TTC549 (cell line): ENCODE results near the gene ELANE.

Source experiments
- FAIRE-seq: peaks from 2 replicates; lab custom pipeline; 2012; peaks lifted over from hg19 to GRCh38; lab: Jason Lieb, UNC

The ELANE gene

GRCh38 chr19:852136-853013, at the start of gene ELANE:
TSS of gene ELANE (plus strand) at chr19:852303. CDS start at chr19:852329, 26 bp downstream.
- no peak for FAIRE-seq

- no peak for FAIRE-seq
Measured at GRCh38 chr19:802498-803098, 49.5 kb upstream of the ELANE start.

- FAIRE-seq, result no peak
Measured at GRCh38 chr19:803099-803561, 49.0 kb upstream of the ELANE start.

- no peak for FAIRE-seq
Measured at GRCh38 chr19:803686-804418, 48.3 kb upstream of the ELANE start.

GRCh38 chr19:804419-805165, 47.5 kb upstream of the ELANE start:
- FAIRE-seq, result no peak

- FAIRE-seq, result no peak
Measured at GRCh38 chr19:805166-805551, 46.9 kb upstream of the ELANE start.

- FAIRE-seq, result no peak
Measured at GRCh38 chr19:805600-806550, 46.2 kb upstream of the ELANE start.

- FAIRE-seq, result no peak
Measured at GRCh38 chr19:806815-807421, 45.2 kb upstream of the ELANE start.

GRCh38 chr19:807627-808422, 44.3 kb upstream of the ELANE start:
- no peak for FAIRE-seq

GRCh38 chr19:808423-808775, 43.7 kb upstream of the ELANE start:
- FAIRE-seq, result no peak

GRCh38 chr19:810077-810855, 41.8 kb upstream of the ELANE start:
- no peak for FAIRE-seq

GRCh38 chr19:810883-811489, 41.1 kb upstream of the ELANE start:
- FAIRE-seq, result no peak

- FAIRE-seq, result no peak
Measured at GRCh38 chr19:811506-812048, 40.5 kb upstream of the ELANE start.

GRCh38 chr19:812049-812746, 39.9 kb upstream of the ELANE start:
- no peak for FAIRE-seq

- no peak for FAIRE-seq
Measured at GRCh38 chr19:812747-813218, 39.3 kb upstream of the ELANE start.

- no peak for FAIRE-seq
Measured at GRCh38 chr19:813219-814151, 38.6 kb upstream of the ELANE start.
